Measurements from ENCODE around the gene FAM32A.
"Not testable (repeated sequence)": the region's sequence is repeated elsewhere in the genome, so short reads cannot be mapped to it uniquely, and the experiment has no call there.

FAM32A gene

DNA sequence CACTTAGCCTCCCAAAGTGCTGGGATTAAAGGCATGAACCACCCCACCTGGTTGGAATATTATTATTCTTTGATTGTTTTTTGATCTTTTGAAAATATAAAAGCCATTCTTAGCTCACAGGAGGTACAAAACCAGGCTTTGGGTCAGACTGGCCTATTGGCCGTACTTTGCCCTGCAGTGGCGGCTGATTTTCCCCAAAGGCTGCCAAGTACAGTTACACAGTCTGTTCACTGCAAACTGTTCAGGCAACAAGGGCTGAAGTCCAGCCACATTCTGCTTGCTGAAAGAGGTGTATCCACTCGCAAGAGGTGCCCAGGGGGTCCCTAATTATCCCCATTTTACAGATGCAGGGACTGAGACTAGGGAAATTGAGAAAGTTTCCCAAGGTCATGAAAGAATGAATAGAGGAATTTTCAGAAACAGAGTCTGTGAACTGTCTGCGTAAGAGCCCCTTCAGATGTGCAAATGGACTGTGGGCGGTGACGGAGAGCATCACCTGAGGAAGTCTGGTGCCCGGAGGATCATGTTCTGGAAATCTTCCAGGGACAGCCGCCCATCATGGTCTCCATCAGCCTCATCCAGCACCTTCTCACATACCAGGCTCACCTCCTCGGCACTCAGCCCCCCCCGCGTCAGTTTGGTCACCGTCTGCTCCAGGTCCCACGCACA lies 20.9 kb upstream of the FAM32A start:
- H3K4me3 ChIP-seq (replicated peaks; ENCODE audit: low read depth, low read length): no peak overlapping the region
- no peak for DNase-seq (ENCODE audit: low read depth)
- TF ChIP-seq, protein P1, sequence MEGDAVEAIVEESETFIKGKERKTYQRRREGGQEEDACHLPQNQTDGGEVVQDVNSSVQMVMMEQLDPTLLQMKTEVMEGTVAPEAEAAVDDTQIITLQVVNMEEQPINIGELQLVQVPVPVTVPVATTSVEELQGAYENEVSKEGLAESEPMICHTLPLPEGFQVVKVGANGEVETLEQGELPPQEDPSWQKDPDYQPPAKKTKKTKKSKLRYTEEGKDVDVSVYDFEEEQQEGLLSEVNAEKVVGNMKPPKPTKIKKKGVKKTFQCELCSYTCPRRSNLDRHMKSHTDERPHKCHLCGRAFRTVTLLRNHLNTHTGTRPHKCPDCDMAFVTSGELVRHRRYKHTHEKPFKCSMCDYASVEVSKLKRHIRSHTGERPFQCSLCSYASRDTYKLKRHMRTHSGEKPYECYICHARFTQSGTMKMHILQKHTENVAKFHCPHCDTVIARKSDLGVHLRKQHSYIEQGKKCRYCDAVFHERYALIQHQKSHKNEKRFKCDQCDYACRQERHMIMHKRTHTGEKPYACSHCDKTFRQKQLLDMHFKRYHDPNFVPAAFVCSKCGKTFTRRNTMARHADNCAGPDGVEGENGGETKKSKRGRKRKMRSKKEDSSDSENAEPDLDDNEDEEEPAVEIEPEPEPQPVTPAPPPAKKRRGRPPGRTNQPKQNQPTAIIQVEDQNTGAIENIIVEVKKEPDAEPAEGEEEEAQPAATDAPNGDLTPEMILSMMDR (IDR thresholded peaks at IDR 0.05; ENCODE audit: low read length, missing control alignments): no peak

DNA sequence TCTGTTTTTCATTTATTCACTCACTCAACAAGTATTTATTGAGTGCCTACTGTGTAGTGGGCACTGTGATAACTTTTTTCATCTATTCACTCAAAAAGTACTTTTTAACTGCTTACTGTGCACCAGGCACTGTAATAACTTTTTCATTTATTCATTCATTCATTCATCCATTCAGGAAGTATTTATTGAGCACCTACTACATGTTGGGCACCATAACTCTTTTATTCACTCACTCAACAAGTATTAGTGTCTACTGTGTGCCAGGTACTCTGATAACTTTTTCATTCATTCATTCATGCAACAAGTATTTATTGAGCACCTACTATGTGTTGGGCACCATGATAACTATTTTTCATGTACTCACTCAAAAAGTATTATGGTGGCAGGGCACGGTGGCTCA lies 18.8 kb upstream of the FAM32A start:
- DNase-seq (ENCODE audit: low read depth): no peak
- H3K4me3 ChIP-seq (replicated peaks; ENCODE audit: low read depth, low read length): no peak overlapping the region
- TF ChIP-seq, protein P1 (IDR thresholded peaks at IDR 0.05; ENCODE audit: low read length, missing control alignments): no peak

DNA sequence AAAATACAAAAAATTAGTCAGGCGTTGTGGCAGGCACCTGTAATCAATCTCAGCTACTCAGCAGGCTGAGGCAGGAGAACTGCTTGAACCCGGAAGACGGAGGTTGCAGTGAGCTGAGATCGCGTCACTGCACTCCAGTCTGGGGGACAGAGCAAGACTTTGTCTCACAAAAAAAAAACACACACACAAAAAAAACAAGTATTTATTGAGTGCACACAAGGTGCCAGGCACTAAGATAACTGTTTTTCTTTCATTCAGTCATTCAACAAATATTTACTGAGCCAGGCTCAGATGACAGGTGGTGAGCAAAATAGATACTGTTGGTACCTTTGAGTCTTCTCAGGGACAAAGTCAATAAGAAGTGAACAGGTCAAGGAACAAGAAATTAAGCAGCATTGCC lies 18.2 kb upstream of the FAM32A start:
- TF ChIP-seq, protein P1 (IDR thresholded peaks at IDR 0.05; ENCODE audit: low read length, missing control alignments): no peak

DNA sequence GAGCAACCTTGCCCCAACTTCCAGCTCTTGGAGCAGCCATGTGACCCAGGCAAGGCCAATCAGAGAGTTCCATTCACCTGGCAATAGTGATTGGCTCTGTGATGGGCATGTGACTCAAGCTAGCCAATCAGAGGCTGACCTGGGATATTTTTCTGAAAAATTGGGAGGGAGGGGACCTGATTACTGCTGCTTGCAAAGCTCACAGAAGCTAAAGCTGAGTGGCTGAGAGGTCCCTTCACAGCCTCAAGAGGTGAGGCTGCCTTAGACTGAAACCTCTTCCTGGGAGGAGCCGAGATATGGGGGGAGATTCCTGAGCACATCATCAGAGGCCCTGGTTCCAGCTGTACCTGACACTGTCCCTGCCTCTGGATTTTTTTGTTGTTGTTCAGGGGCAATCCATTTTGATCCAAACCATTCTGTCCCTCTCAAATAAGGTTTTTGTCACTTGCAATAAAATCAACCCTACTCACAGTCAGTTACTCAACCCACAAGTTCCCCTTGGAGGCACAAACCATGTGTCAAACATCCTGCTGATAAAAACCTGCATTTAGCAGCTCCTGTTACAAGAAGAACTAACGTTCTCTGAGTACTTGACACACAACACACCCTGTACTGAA lies 16.6 kb upstream of the FAM32A start:
- TF ChIP-seq, protein P1 (IDR thresholded peaks at IDR 0.05; ENCODE audit: low read length, missing control alignments): no peak
- no peak overlapping the region for H3K4me3 ChIP-seq (replicated peaks; ENCODE audit: low read depth, low read length)
- peak; percentile 61 for DNase-seq (ENCODE audit: low read depth)

More for the DNA sequence above, 18.2 kb upstream of the FAM32A start:
- no peak overlapping the region for H3K4me3 ChIP-seq (replicated peaks; ENCODE audit: low read depth, low read length)
- no peak for DNase-seq (ENCODE audit: low read depth)

DNA sequence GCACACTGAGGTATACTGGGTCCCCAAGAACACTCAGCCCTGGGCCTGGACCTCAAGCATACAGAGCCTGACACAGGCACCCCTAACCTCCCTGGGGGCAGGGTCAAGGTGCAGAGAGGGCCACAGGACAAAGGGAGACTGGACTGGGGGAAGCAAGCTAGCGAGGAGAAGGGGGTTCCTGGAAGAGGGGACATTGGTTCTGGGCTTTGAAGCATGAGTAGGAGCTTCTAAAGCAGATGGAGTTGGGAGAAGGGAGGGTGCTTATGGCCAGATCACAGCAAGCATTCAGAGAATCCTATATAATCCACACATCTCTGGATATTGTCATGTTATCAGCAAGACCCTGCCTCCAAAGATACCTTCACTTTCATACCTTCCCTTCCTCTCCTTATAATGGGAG lies 15.1 kb upstream of the FAM32A start:
- no peak overlapping the region for H3K4me3 ChIP-seq (replicated peaks; ENCODE audit: low read depth, low read length)
- TF ChIP-seq, protein P1 (IDR thresholded peaks at IDR 0.05; ENCODE audit: low read length, missing control alignments): no peak
- DNase-seq (ENCODE audit: low read depth): no peak

DNA sequence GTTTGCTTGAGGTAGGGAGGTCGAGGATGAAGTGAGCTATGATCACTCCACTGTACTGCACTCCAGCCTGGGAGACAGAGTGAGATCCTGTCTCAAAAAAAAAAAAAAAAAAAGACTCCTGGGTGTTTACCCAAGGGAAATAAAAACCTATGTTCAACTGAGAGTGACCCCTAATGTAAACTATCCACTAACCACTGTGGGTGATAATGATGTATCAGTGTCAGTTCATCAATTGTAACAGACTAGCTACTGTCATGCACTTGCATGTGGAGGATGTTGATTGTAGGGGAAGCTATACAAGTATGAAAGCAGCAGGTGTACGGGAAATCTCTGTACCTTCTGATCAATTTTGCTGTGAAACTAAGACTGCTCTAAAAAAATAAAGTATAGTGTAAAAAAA lies 9.3 kb upstream of the FAM32A start:
- DNase-seq (ENCODE audit: low read depth): no peak
- no peak overlapping the region for H3K4me3 ChIP-seq (replicated peaks; ENCODE audit: low read depth, low read length)
- TF ChIP-seq, protein P1 (IDR thresholded peaks at IDR 0.05; ENCODE audit: low read length, missing control alignments): no peak

DNA sequence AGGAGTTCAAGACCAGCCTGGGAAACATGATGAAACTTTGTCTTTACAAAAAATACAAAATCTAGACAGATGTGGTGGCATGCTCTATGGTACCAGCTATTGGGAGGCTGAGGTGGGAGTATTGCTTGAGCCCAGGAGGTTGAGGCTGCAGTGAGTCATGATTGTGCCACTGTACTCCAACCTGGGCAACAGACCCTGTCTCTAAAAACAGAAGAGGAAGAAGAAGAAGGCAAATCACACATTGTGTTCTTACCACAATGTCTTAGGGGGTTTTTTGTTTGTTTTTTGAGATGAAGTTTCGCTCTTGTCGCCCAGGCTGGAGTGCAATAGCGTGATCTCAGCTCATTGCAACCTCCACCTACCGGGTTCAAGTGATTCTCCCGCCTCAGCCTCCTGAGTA lies 6.3 kb upstream of the FAM32A start:
- not testable (repeated sequence) for DNase-seq (ENCODE audit: low read depth)

More for the DNA sequence above, 6.3 kb upstream of the FAM32A start:
- H3K4me3 ChIP-seq (replicated peaks; ENCODE audit: low read depth, low read length): not testable (repeated sequence)

All from fibroblast of pulmonary artery (primary cell).